K562 (cell line): ENCODE results near the gene TECPR2.

ENCODE experiments used
- CEBPB ChIP-seq: fragments of 450-650 bp; IDR thresholded peaks from 2 replicates; pipeline ENCODE4 v1.6.1; 2016; ENCODE audit warnings: missing genetic modification characterization, missing compliant biosample characterization
- NR2C2 ChIP-seq, 2 experiments: fragments of 200-800 bp in 1 of 2; sonication (Bioruptor generic) in 1 of 2; sonication (generic) in 1 of 2; formaldehyde crosslinking in 1 of 2; IDR thresholded peaks; 2 replicates each; pipeline versions ENCODE4 v1.6.1 to v1.8.0; 2016 to 2022; ENCODE audit warnings: mild to moderate bottlenecking in 1 of 2, missing compliant biosample characterization in 1 of 2, missing genetic modification characterization in 1 of 2, missing genetic modification reagents in 1 of 2
- SIRT6 ChIP-seq: IDR thresholded peaks from one replicate; pipeline ENCODE4 v1.6.1; 2012; ENCODE audit warnings: low read depth, mild to moderate bottlenecking, control low read depth, inconsistent platforms, low read length, moderate library complexity
- TF ChIP-seq, protein P1 (sequence below), 3 experiments: IDR thresholded peaks in 2 of 3; conservative IDR thresholded peaks in 1 of 3; 2 replicates each; pipeline ENCODE4 v1.5.1; 2011 to 2012; ENCODE audit warnings: low read length in 3 of 3, mild to moderate bottlenecking in 3 of 3, control low read depth in 2 of 3, improper control_type of control experiment in 1 of 3, inconsistent platforms in 1 of 3, low read depth in 1 of 3, mixed read lengths in 1 of 3, moderate library complexity in 1 of 3; ENCODE audit not compliant: insufficient read depth in 2 of 3

- TF ChIP-seq SIRT6 (no peak), CEBPB (no peak), NR2C2 (CRISPR knock-in tag; IDR thresholded peaks at IDR 0.05) (0 out of 2 replicates have a peak, but pooled peaks have one; percentile 61), NR2C2 (tag; IDR thresholded peaks at IDR 0.05) (peak; percentile 92)
- TF ChIP-seq, protein P1, sequence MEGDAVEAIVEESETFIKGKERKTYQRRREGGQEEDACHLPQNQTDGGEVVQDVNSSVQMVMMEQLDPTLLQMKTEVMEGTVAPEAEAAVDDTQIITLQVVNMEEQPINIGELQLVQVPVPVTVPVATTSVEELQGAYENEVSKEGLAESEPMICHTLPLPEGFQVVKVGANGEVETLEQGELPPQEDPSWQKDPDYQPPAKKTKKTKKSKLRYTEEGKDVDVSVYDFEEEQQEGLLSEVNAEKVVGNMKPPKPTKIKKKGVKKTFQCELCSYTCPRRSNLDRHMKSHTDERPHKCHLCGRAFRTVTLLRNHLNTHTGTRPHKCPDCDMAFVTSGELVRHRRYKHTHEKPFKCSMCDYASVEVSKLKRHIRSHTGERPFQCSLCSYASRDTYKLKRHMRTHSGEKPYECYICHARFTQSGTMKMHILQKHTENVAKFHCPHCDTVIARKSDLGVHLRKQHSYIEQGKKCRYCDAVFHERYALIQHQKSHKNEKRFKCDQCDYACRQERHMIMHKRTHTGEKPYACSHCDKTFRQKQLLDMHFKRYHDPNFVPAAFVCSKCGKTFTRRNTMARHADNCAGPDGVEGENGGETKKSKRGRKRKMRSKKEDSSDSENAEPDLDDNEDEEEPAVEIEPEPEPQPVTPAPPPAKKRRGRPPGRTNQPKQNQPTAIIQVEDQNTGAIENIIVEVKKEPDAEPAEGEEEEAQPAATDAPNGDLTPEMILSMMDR (IDR thresholded peaks at IDR 0.05 in 2 of 3, conservative IDR thresholded peaks at IDR 0.05 in 1 of 3; ENCODE audit: insufficient read depth in 2 of 3, low read depth in 1 of 3, low read length in 3 of 3): peak; percentile 66 to 71 (median 68)
Measured at GRCh38 chr14:102316743-102317563, 45.8 kb upstream of the TECPR2 start.
